T47D (cell line): ENCODE data around the gene TINCR.

Source experiments
- DNase-seq, 2 experiments: peaks; one replicate each; pipeline versions ENCODE4 v3.0.0 to v3.0.0-alpha.2; 2011 to 2012; ENCODE audit warnings: low read depth in 1 of 2, low spot score in 1 of 2
- JUND ChIP-seq: IDR thresholded peaks from 2 replicates; pipeline ENCODE4 v1.6.1; 2012; ENCODE audit warnings: low read depth
- in situ Hi-C: cut with HindIII; loops from 2 replicates; pipeline ENCODE4 v1.10.0; 2016; ENCODE audit warnings: low sequenced_read_pairs, low pct_unique_long_range_greater_than_20kb

Gene TINCR

GRCh38 chr19:5586300-5587070, 18.7 kb upstream of the TINCR start:
- TF ChIP-seq JUND = no peak
- DNase-seq = no peak
- in situ Hi-C loops = no loop called here

GRCh38 chr19:5585461-5586299, 17.9 kb upstream of the TINCR start:
- in situ Hi-C loops = no loop called here
- TF ChIP-seq JUND = no peak
- no peak for DNase-seq

GRCh38 chr19:5580161-5580571, 12.4 kb upstream of the TINCR start:
- no peak for DNase-seq
- TF ChIP-seq JUND = no peak
- in situ Hi-C loops = no loop called here

- in situ Hi-C loops = no loop called here
- no peak for TF ChIP-seq JUND
Observed at GRCh38 chr19:5579697-5580096, 11.9 kb upstream of the TINCR start.

GRCh38 chr19:5579286-5579685, 11.5 kb upstream of the TINCR start:
- no peak for DNase-seq
- in situ Hi-C loops = no loop called here
- no peak for TF ChIP-seq JUND

More at GRCh38 chr19:5579697-5580096, 11.9 kb upstream of the TINCR start:
- no peak for DNase-seq

GRCh38 chr19:5578097-5578846, 10.5 kb upstream of the TINCR start:
- in situ Hi-C loops = no loop called here
- no peak for TF ChIP-seq JUND
- DNase-seq = peak; percentile 50

- TF ChIP-seq JUND = no peak
- no peak for DNase-seq
- in situ Hi-C loops = no loop called here
Observed at GRCh38 chr19:5575590-5575989, 7.8 kb upstream of the TINCR start.

GRCh38 chr19:5572556-5573286, 5.0 kb upstream of the TINCR start:
- in situ Hi-C loops = no loop called here
- peak in 1 of 2 experiments; percentile 67 for DNase-seq
- no peak for TF ChIP-seq JUND

- in situ Hi-C loops = no loop called here
- no peak for TF ChIP-seq JUND
- no peak for DNase-seq
Observed at GRCh38 chr19:5571777-5572176, 4.0 kb upstream of the TINCR start.

GRCh38 chr19:5567970-5568407, 236 bp upstream of the TINCR start:
- peak in 1 of 2 experiments; percentile 51 for DNase-seq
- no peak for TF ChIP-seq JUND
- in situ Hi-C loops = no loop called here

- in situ Hi-C loops = no loop called here
- no peak for TF ChIP-seq JUND
Observed at GRCh38 chr19:5564930-5565329, 2.8 kb downstream of the TINCR start.

More at GRCh38 chr19:5564930-5565329, 2.8 kb downstream of the TINCR start:
- DNase-seq = no peak
